G401.6 (cell line): ENCODE results near the gene RORC.
"Not testable (repeated sequence)": the region's sequence is repeated elsewhere in the genome, so short reads cannot be mapped to it uniquely, and the experiment has no call there.

Experiments used
- FAIRE-seq: peaks from 2 replicates; lab custom pipeline; 2012; peaks lifted over from hg19 to GRCh38; lab: Jason Lieb, UNC

Gene RORC

GRCh38 chr1:151831605-151832004 lies at the start of gene RORC:
TSS of gene RORC (minus strand) at chr1:151831802. CDS start at chr1:151831764, 38 bp downstream.
- no peak for FAIRE-seq

GRCh38 chr1:151875419-151876097 lies 44.0 kb upstream of the RORC start:
- FAIRE-seq: no peak

- FAIRE-seq: not testable (repeated sequence)
Observed at GRCh38 chr1:151872776-151873175, 41.2 kb upstream of the RORC start.

- FAIRE-seq: no peak
Observed at GRCh38 chr1:151871284-151872030, 39.9 kb upstream of the RORC start.

- FAIRE-seq: no peak
Observed at GRCh38 chr1:151868486-151868885, 36.9 kb upstream of the RORC start.

GRCh38 chr1:151867765-151868411 lies 36.3 kb upstream of the RORC start:
- FAIRE-seq: no peak

- no peak for FAIRE-seq
Observed at GRCh38 chr1:151867321-151867720, 35.7 kb upstream of the RORC start.

GRCh38 chr1:151864411-151864810 lies 32.8 kb upstream of the RORC start:
- no peak for FAIRE-seq

GRCh38 chr1:151862604-151863003 lies 31.0 kb upstream of the RORC start:
- FAIRE-seq: no peak

GRCh38 chr1:151860504-151861187 lies 29.0 kb upstream of the RORC start:
- FAIRE-seq: no peak

- no peak for FAIRE-seq
Observed at GRCh38 chr1:151859891-151860293, 28.3 kb upstream of the RORC start.

- FAIRE-seq: no peak
Observed at GRCh38 chr1:151858886-151859665, 27.5 kb upstream of the RORC start.

- FAIRE-seq: no peak
Observed at GRCh38 chr1:151858030-151858746, 26.6 kb upstream of the RORC start.

GRCh38 chr1:151855933-151856332 lies 24.3 kb upstream of the RORC start:
- FAIRE-seq: no peak

GRCh38 chr1:151855516-151855915 lies 23.9 kb upstream of the RORC start:
- FAIRE-seq: not testable (repeated sequence)

GRCh38 chr1:151854658-151855057 lies 23.1 kb upstream of the RORC start:
- no peak for FAIRE-seq

- FAIRE-seq: no peak
Observed at GRCh38 chr1:151853411-151853943, 21.9 kb upstream of the RORC start, which contains the start of gene THEM5. TSS of gene THEM5 (minus strand) at chr1:151853712. CDS start at chr1:151853565, 147 bp downstream.

GRCh38 chr1:151852733-151853132 lies 21.1 kb upstream of the RORC start:
- FAIRE-seq: no peak

GRCh38 chr1:151851886-151852285 lies 20.3 kb upstream of the RORC start:
- FAIRE-seq: no peak

- FAIRE-seq: no peak
Observed at GRCh38 chr1:151849871-151850270, 18.3 kb upstream of the RORC start.

- FAIRE-seq: no peak
Observed at GRCh38 chr1:151849126-151849525, 17.5 kb upstream of the RORC start.
